Skeletal muscle satellite cell (primary cell): Measurements from ENCODE around the gene C1orf116.
A peak's percentile ranks its signal among the peaks of the same experiment; 100 is the strongest.

ENCODE experiments used
- H3K27me3 ChIP-seq: 2 replicates; pipeline ENCODE4 v1.7.0; 2013; ENCODE audit warnings: low read length; ENCODE audit not compliant: control insufficient read depth, insufficient read depth
- H3K36me3 ChIP-seq: 2 replicates; pipeline ENCODE4 v1.7.0; 2013; ENCODE audit warnings: mild to moderate bottlenecking, control low read depth, low read length; ENCODE audit not compliant: insufficient read depth
- H3K4me1 ChIP-seq: 2 replicates; pipeline ENCODE4 v1.7.0; 2013; ENCODE audit warnings: low read length; ENCODE audit not compliant: control insufficient read depth, insufficient read depth
- H3K4me2 ChIP-seq: 2 replicates; pipeline ENCODE4 v1.7.0; 2013; ENCODE audit warnings: mild to moderate bottlenecking, low read length
- H3K4me3 ChIP-seq: 2 replicates; pipeline ENCODE4 v1.7.0; 2013; ENCODE audit warnings: low read length
- H3K9ac ChIP-seq: 2 replicates; pipeline ENCODE4 v1.7.0; 2013; ENCODE audit warnings: mild to moderate bottlenecking, low read depth, low read length, moderate library complexity
- H3K9me3 ChIP-seq: replicated peaks from 2 replicates; pipeline ENCODE4 v1.7.0; 2013; ENCODE audit warnings: mild to moderate bottlenecking, control low read depth, low read length

Gene C1orf116

DNA sequence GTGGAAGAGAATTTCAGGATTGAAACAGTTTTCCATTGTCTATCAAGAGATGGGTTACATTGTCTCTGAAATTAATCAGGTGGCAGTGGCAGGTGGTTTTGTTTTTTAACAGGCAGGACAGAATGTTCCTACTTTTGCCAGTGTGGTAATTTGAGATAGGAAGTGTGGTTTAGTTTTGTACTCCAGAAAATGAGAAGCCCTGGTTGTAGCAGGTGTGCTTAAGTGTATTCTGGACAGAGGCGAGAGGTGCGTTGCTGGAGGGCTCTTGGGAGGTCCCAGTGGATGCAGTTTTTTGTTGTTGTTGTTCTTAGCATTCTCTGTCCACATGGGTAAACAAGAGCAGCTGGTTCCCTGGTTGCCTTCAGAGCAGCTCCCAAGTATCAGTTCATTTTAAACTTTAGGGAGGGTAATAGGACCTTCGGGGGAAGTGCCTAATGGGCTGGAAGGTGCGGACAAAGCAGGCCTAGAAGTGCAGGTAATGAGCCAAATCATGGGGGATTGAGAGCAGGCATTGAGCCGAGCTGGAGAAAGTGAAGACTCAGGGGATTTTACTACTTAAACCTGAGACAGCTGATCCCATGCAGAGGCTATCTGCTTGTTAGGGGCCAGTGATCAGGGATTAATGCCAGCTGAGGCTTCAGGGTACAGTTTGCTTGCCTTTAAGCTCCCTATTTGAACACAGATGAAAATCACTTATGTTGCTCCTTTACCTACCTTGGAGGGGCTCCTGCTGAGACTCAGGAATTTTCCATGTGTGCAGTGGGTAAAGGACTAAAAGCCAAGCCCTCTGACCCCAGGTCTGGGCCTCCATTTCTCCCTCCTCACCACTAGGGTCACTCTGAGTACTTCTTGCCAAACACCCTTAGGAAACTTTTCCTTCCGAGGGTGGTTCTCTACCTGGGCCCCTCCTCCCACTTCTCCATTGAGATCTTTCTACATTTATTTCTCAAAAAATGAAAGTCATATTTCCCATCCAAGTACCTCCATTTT, 26.6 kb upstream of the C1orf116 start:
- Histone ChIP-seq H3K4me1 (no peaks in the 10 kb centered on the region), H3K36me3 (no peaks in the 10 kb centered on the region)

DNA sequence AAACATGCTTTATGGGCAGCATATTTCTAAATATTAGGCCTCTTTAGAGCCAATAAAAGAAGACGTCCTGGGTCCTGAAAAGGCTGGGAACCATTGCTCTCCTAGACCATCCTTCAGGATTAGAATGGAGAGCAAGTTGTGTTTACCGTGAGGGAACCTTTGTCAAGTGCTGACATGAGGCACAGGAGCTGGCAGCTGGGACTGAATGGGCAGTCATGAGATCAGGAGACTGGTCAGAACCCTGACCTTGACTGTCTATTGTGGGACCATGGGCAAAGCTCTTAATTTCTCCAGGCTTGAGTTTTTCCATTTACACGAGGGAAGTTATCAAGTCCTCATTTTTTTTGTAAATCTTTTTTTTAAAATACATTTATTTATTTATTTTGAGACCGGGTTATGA, 25.7 kb upstream of the C1orf116 start:
- no peaks in the 10 kb centered on the region for H3K36me3 ChIP-seq
- H3K4me2 ChIP-seq: no peak overlapping the region
- no peak overlapping the region for H3K9ac ChIP-seq
- no peaks in the 10 kb centered on the region for H3K9me3 ChIP-seq
- no peaks in the 10 kb centered on the region for H3K27me3 ChIP-seq
- H3K4me3 ChIP-seq: no peak overlapping the region
- no peaks in the 10 kb centered on the region for H3K4me1 ChIP-seq

More for the DNA sequence above, 26.6 kb upstream of the C1orf116 start:
- Histone ChIP-seq H3K9ac (no peak overlapping the region), H3K4me2 (no peak overlapping the region), H3K4me3 (no peak overlapping the region), H3K9me3 (no peaks in the 10 kb centered on the region), H3K27me3 (no peaks in the 10 kb centered on the region)

DNA sequence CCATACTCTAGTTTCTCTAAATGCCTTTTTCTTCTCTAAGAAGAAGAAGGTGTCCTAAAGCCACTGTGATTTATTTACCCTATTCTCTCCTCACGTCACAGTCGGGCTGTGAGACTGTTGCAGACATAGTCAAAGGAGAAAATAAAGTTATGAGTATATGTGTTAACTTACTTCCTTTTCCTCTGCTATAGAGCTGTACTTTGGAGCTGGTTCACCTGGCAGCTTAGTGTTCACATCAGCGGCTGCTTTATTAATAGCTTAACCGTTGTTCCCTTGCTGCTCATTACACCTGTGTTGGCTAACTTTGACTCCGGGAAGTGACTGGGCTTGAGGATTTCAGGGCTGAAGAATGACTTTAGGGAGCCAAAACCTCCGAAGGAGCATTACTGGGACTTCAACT, 24.1 kb upstream of the C1orf116 start:
- H3K27me3 ChIP-seq: no peaks in the 10 kb centered on the region
- no peak overlapping the region for H3K4me2 ChIP-seq
- no peak overlapping the region for H3K9ac ChIP-seq
- no peaks in the 10 kb centered on the region for H3K36me3 ChIP-seq
- H3K9me3 ChIP-seq: no peaks in the 10 kb centered on the region
- H3K4me1 ChIP-seq: no peaks in the 10 kb centered on the region
- no peak overlapping the region for H3K4me3 ChIP-seq

DNA sequence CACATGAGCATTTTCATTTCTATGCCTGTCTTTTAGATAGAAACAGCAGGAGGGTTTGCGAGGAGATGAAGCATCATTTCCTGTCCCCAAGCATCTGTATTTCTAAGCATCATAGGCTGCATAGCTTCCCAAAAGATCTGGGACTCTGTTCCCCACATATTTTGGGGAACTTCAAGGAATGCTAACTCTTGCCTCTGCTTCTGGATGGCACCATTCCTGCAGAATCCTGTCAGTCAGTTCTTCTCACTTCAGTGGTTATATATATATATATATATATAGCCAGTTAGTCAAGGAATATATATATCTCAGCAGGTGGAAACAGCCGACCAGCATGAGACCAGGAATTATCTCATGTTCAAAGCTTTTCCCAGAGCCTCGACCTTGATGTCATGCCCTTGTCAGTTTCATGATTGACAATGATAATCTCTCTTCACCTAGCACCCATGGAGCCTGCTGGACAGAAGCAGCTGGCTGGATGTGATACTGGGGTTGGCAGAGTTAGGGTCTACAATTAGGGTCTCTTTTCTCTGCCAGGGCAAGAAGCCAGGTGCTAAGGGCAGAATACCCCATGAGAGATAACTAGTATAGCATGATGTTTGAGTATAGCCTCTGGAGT, 22.9 kb upstream of the C1orf116 start:
- peaks cover 5% of the 10 kb centered on the region for H3K4me1 ChIP-seq

DNA sequence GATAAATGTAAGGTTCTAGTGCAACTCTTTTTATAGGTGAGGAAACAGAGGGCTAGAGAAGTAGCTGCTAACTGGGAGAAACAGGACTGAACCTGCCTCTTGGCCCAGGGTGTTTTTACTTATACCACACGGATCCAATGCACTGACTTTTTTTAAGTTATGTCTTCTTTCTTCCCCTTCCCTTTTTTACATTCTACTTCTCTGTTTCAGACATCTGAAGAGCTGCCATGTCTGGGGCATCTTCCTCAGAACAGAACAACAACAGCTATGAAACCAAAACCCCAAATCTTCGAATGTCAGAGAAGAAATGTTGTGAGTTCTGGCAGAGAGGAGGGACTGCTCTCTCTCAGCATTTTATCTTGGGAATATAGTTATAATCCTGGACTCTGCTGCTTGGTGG, 21.9 kb upstream of the C1orf116 start:
- Histone ChIP-seq H3K4me3 (no peak overlapping the region), H3K9me3 (no peaks in the 10 kb centered on the region), H3K9ac (no peak overlapping the region), H3K36me3 (peaks cover under 1% of the 10 kb centered on the region), H3K4me2 (no peak overlapping the region), H3K4me1 (peaks cover 9% of the 10 kb centered on the region), H3K27me3 (no peaks in the 10 kb centered on the region)

More for the DNA sequence above, 22.9 kb upstream of the C1orf116 start:
- H3K36me3 ChIP-seq: no peaks in the 10 kb centered on the region
- H3K9me3 ChIP-seq: no peaks in the 10 kb centered on the region
- H3K27me3 ChIP-seq: no peaks in the 10 kb centered on the region
- H3K9ac ChIP-seq: no peak overlapping the region
- H3K4me3 ChIP-seq: no peak overlapping the region
- no peak overlapping the region for H3K4me2 ChIP-seq

DNA sequence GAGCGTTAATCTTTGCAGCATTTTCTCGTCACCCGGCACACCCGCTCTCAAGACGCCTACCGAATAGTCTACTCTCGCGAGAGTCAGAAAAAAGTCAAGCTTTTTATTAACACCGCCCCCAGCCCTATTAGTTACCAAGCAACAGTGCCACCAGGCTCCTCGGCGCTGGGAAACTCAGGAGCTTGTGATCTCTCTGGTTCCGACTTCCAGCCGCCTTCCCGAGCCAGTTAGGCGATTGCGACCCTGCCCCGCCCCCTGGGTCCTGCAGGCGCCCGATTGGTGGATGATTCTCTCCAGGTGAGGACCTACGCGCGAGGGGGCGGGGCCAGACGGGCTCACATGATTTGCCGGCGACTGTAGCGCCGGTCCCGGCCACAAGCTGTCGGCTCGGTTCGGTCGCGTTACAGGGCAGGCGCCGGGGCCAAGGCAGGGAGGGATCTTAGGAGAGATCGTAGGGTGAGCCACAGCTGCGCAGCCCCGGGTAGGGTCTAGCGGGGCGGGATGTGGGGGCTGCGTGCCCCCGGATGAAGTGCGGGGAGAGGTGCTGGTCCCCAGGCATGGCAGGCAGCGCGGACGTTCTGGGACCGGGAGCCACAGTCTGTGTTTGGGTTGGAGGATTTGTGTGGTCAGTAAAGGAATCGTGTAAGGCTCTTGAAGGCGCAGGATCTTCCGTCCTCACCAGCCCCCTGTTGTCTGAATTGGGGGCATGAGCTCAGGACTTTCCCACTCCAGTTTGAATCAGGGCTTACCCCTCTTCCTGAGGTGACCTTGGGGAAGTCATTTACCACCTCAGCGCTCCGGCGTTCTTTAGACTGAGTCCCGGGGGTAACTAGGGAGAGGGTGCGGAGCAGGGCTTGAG, 20.6 kb upstream of the C1orf116 start, which contains the start of gene PFKFB2:
PFKFB2 (plus strand) TSS at position 365 of the 859 bp plus-strand sequence. CDS start 1,443 bp downstream, outside the sequence.
- no peaks in the 10 kb centered on the region for H3K9me3 ChIP-seq
- H3K4me2 ChIP-seq: peak within 1 kb of the TSS; percentile 90
- H3K27me3 ChIP-seq: no peaks in the 10 kb centered on the region
- H3K4me3 ChIP-seq: peak within 1 kb of the TSS; percentile 81
- H3K9ac ChIP-seq: peak within 1 kb of the TSS; percentile 77
- peaks cover 15% of the 10 kb centered on the region for H3K4me1 ChIP-seq
- peaks cover 13% of the 10 kb centered on the region for H3K36me3 ChIP-seq

DNA sequence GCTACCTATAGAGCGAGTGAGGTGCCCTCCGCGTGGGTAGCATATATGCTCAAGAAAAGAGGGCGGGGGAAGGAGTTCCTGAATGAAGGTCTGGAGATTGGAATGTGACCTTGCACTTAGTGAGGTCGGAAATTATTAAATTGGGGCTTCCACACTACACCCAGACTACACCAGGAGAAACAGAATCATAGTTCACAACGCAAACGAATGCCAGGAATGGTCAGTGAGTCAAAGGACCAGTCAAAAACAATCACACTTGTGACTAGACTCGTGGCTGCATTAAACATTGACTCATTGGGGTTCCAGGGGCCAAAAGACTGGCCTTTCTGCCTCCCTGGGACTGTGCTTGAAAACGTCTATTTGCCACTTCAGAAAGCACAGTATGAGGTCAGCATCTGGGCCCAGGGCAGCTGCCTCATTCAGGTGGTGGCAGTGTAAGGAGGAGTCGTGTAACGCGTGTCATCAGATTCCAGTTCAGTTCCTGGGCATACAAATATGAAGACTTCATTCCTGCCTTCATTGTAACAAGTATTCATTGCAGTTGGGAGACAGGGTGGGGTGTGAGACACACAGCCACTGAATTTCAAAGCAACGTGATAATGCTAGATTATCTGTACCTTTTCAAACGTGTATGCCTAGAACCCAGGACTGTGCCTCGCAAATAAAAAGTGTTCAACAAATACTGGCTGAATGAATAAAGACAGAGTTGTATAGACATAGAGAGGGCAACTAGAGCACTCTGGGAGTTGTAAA, 18.8 kb upstream of the C1orf116 start, which contains the start of gene YOD1:
YOD1 (minus strand) TSS at position 18 of the 753 bp plus-strand sequence. CDS start 178 bp downstream, outside the sequence.
- Histone ChIP-seq H3K4me2 (peak within 1 kb of the TSS; percentile 77), H3K36me3 (peaks cover 13% of the 10 kb centered on the region), H3K4me1 (peaks cover 15% of the 10 kb centered on the region), H3K9ac (peak within 1 kb of the TSS; percentile 97), H3K9me3 (no peaks in the 10 kb centered on the region), H3K4me3 (peak within 1 kb of the TSS; percentile 91), H3K27me3 (no peaks in the 10 kb centered on the region)

DNA sequence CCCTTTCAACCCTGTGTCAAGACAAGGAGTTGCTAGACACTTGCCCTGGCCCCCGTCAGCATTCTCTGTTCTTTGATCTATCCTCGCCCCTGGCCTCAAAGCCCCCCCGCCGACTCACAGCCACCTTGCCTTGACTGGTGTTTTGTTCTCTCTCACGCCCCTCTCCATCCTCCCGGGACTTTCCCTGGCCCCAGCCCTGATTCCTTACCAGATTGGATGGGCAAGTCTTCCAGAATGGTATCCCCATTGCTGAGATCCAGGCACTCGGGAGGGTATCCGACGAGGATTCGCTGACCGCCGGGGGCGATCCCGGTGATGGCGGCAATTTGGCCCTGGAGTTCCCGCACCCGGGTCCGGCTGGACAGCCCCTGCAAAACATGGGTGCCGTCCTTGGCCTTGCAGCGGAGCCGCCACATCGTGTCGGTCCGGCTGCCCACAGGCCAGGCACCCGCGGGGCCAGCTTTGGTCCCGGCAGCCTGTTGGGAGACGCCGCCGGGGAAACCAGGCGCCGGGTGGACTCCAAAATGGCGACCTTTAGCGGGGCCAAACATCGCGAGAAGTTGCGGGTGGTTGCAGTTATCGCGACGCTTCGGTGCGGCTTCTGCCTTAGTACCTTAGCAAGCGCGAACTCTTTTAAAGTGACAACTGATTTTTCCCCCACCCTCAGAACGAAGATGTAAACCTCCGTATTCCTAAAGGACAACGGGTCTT, 18.1 kb upstream of the C1orf116 start:
- Histone ChIP-seq H3K27me3 (no peaks in the 10 kb centered on the region), H3K4me3 (peak overlapping the region; percentile 91), H3K9me3 (no peaks in the 10 kb centered on the region), H3K4me2 (peak overlapping the region; percentile 77), H3K9ac (peak overlapping the region; percentile 97), H3K36me3 (peaks cover 13% of the 10 kb centered on the region), H3K4me1 (peaks cover 15% of the 10 kb centered on the region)

DNA sequence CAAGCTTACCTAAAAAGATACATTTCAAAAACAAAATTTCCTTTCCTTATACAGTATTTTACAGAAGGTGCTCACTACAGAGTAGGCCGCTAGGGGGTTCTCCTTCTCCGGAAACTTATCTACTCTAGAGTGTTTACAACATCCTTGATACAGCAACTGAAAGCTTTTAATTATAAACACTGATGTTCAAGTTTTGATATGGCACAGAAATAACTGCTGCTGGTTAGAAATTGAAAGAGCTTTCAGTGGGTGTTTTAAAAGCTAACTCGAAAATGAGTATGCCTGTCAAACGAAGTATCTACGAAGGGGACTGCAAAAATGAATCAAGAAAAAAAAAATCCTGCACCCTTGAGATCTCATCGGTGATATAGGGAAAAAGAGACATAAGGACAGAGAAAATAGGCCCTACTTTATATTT, 17.4 kb upstream of the C1orf116 start:
- H3K36me3 ChIP-seq: peaks cover 13% of the 10 kb centered on the region
- H3K27me3 ChIP-seq: no peaks in the 10 kb centered on the region
- peak overlapping the region; percentile 97 for H3K9ac ChIP-seq
- peak overlapping the region; percentile 91 for H3K4me3 ChIP-seq
- H3K9me3 ChIP-seq: no peaks in the 10 kb centered on the region
- H3K4me2 ChIP-seq: peak overlapping the region; percentile 77
- peaks cover 15% of the 10 kb centered on the region for H3K4me1 ChIP-seq

DNA sequence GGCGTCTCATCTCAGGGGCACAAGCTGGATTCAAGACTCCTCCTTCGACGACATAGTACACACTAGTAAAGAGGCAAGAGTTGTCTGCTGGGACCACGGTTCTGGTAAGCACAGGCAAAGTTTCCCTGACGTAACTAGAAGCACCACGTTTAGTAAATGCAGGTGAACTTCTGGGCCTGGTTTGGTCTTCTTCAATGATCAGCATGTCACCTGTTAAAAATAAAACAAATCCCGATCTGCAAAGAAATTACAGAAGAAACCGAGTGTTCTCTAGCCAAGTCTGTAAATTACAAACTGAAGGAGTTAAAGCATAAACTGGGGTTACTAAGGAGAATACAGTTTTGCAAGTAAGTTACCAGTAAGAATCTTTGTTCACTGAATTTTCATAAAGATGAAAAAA, 17.0 kb upstream of the C1orf116 start:
- Histone ChIP-seq H3K9me3 (no peaks in the 10 kb centered on the region), H3K4me3 (peak overlapping the region; percentile 91), H3K36me3 (peaks cover 13% of the 10 kb centered on the region), H3K4me2 (peak overlapping the region; percentile 77), H3K9ac (peak overlapping the region; percentile 97), H3K4me1 (peaks cover 15% of the 10 kb centered on the region), H3K27me3 (no peaks in the 10 kb centered on the region)
